HepG2 (cell line): Measurements from ENCODE around the gene NMNAT1. TPM values are rescaled to one million over a fixed set of nuclear protein-coding genes. Genes with fewer than 3 reads are reported as not detected.
A peak's percentile ranks its signal among the peaks of the same experiment; 100 is the strongest.

ENCODE experiments used
- BRD4 ChIP-seq: sonication (generic); formaldehyde crosslinking; IDR thresholded peaks from 2 replicates; pipeline ENCODE4 v1.4.0; 2020; ENCODE audit warnings: missing genetic modification reagents
- EED ChIP-seq: sonication (generic); formaldehyde crosslinking; IDR thresholded peaks from 2 replicates; pipeline ENCODE4 v1.5.0; 2020; ENCODE audit warnings: mild to moderate bottlenecking, missing genetic modification reagents
- EP300 ChIP-seq, 3 experiments: sonication (generic) in 1 of 3; formaldehyde crosslinking in 1 of 3; IDR thresholded peaks; 2 replicates each; pipeline versions ENCODE4 v1.5.1 to v1.6.1; 2011 to 2020; ENCODE audit warnings: low read depth in 2 of 3, low read length in 2 of 3, borderline replicate concordance in 1 of 3, improper control_type of control experiment in 1 of 3, mild to moderate bottlenecking in 1 of 3, missing genetic modification reagents in 1 of 3, moderate library complexity in 1 of 3
- GATAD2A ChIP-seq: IDR thresholded peaks from 2 replicates; pipeline ENCODE4 v1.6.1; 2016
- MTA3 ChIP-seq: sonication (generic); formaldehyde crosslinking; IDR thresholded peaks from 2 replicates; pipeline ENCODE4 v1.4.0; 2020; ENCODE audit warnings: missing genetic modification reagents
- PHB2 ChIP-seq: fragments of 450-650 bp; IDR thresholded peaks from 2 replicates; pipeline ENCODE4 v1.6.1; 2018; ENCODE audit not compliant: partially characterized antibody
- SALL1 ChIP-seq: sonication (generic); formaldehyde crosslinking; IDR thresholded peaks from 2 replicates; pipeline ENCODE4 v1.8.0; 2022; ENCODE audit warnings: mild to moderate bottlenecking, missing genetic modification reagents
- SETDB1 ChIP-seq: sonication (generic); formaldehyde crosslinking; IDR thresholded peaks from 2 replicates; pipeline ENCODE4 v1.5.1; 2020; ENCODE audit warnings: missing genetic modification reagents, mild to moderate bottlenecking, borderline replicate concordance
- TCF7 ChIP-seq: sonication (generic); IDR thresholded peaks from 2 replicates; pipeline ENCODE4 v1.6.1; 2016; ENCODE audit warnings: antibody characterized with exemption, low read depth
- TGIF2 ChIP-seq: IDR thresholded peaks from 2 replicates; pipeline ENCODE4 v1.6.1; 2016; ENCODE audit warnings: control low read depth, missing compliant biosample characterization
- ZBTB7A ChIP-seq: sonication (generic); formaldehyde crosslinking; IDR thresholded peaks from 2 replicates; pipeline ENCODE4 v1.8.0; 2022; ENCODE audit warnings: mild to moderate bottlenecking, missing genetic modification reagents
- polyA plus RNA-seq, 8 experiments: library from polyadenylated mRNA; depleted of rRNA in 3 of 8; stranded (reverse) in 7 of 8; unstranded in 1 of 8; fragments of >200 nt; fragmentation: Illumina TruSeq in 4 of 8; extraction: Trizol in 4 of 8; gene quantifications; 2 replicates each; pipeline versions ENCODE4 v1.2.1 to v1.2.3, GENCODE V29; 2011 to 2016; ENCODE audit warnings: low read depth in 4 of 8, missing spikeins in 1 of 8, mixed read lengths in 1 of 8; ENCODE audit not compliant: insufficient read depth in 1 of 8
- total RNA-seq, 5 experiments: library from RNA; depleted of rRNA; stranded (reverse); fragments of >200 nt; fragmentation: Illumina TruSeq; extraction: Trizol; gene quantifications; 2 replicates each; pipeline ENCODE4 v1.2.3, GENCODE V29; 2016; ENCODE audit warnings: low read depth in 1 of 5
- TF ChIP-seq, protein P1 (sequence below): sonication (generic); formaldehyde crosslinking; IDR thresholded peaks from 2 replicates; pipeline ENCODE4 v1.4.0; 2020; ENCODE audit warnings: missing genetic modification reagents
- TF ChIP-seq, protein P2 (sequence below): sonication (generic); formaldehyde crosslinking; IDR thresholded peaks from 2 replicates; pipeline ENCODE4 v1.5.1; 2020; ENCODE audit warnings: missing genetic modification reagents, mild to moderate bottlenecking, borderline replicate concordance
- TF ChIP-seq, protein P3 (sequence below), 2 experiments: sonication (generic) in 1 of 2; formaldehyde crosslinking in 1 of 2; IDR thresholded peaks; 2 replicates each; pipeline versions ENCODE4 v1.5.1 to v1.6.1; 2011 to 2020; ENCODE audit warnings: borderline replicate concordance in 1 of 2, low read depth in 1 of 2, low read length in 1 of 2, mild to moderate bottlenecking in 1 of 2, missing genetic modification reagents in 1 of 2, moderate library complexity in 1 of 2
- TF ChIP-seq, protein P4 (sequence below): sonication (generic); formaldehyde crosslinking; IDR thresholded peaks from 2 replicates; pipeline ENCODE4 v1.5.1; 2020; ENCODE audit warnings: mild to moderate bottlenecking, missing genetic modification reagents, moderate library complexity
- TF ChIP-seq, protein P5 (sequence below): sonication (generic); formaldehyde crosslinking; IDR thresholded peaks from 2 replicates; pipeline ENCODE4 v1.4.0; 2020; ENCODE audit warnings: missing genetic modification reagents, mild to moderate bottlenecking, borderline replicate concordance

The NMNAT1 gene
- total and polyA plus RNA-seq, 2 of the 13 experiments (the other 11 are each of a cell fraction or from before 2014, with no cell fraction given): 5.6 to 12.2 TPM

DNA sequence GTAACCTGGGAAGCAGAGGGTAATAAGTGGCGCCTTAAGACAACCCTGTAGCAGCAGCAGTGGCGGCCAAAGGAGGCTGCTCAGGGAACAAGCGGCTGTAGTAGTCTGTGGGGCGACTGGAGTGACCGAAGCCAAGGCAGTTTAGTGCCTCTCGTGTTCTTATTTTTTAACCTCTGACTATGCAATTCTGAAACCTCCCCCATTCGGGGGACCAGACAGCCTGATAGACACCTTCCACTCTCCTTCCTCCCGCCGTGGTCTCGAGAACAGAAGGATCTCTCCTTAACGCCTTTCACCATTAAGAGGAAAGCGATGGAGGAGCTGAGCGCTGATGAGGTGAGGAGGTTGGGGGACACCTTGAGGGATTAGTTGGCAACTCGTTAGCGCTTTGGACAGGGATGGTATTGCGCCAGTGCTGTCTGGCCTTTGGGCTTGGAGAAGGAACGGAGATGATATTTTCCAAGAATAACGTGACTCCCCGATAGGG lies 90.1 kb downstream of the NMNAT1 start (continued):
- TF ChIP-seq ZBTB7A (CRISPR knock-in tag) (0 out of 2 replicates have a peak, but pooled peaks have one; percentile 1), MTA3 (CRISPR knock-in tag) (no peak), SETDB1 (CRISPR knock-in tag) (no peak), EP300 (IDR thresholded peaks at IDR 0.05; ENCODE audit: low read depth in 2 of 2, low read length in 2 of 2) (no peak), EP300 (CRISPR knock-in tag; IDR thresholded peaks at IDR 0.05; ENCODE audit: borderline replicate concordance) (no peak), PHB2 (no peak), TCF7 (no peak), SALL1 (CRISPR knock-in tag) (peak; percentile 38; the same call in 1 of the 2 replicates), EED (CRISPR knock-in tag) (0 out of 2 replicates have a peak, but pooled peaks have one; percentile 29), TGIF2 (no peak), GATAD2A (no peak), BRD4 (CRISPR knock-in tag) (no peak)
- TF ChIP-seq, protein P1, sequence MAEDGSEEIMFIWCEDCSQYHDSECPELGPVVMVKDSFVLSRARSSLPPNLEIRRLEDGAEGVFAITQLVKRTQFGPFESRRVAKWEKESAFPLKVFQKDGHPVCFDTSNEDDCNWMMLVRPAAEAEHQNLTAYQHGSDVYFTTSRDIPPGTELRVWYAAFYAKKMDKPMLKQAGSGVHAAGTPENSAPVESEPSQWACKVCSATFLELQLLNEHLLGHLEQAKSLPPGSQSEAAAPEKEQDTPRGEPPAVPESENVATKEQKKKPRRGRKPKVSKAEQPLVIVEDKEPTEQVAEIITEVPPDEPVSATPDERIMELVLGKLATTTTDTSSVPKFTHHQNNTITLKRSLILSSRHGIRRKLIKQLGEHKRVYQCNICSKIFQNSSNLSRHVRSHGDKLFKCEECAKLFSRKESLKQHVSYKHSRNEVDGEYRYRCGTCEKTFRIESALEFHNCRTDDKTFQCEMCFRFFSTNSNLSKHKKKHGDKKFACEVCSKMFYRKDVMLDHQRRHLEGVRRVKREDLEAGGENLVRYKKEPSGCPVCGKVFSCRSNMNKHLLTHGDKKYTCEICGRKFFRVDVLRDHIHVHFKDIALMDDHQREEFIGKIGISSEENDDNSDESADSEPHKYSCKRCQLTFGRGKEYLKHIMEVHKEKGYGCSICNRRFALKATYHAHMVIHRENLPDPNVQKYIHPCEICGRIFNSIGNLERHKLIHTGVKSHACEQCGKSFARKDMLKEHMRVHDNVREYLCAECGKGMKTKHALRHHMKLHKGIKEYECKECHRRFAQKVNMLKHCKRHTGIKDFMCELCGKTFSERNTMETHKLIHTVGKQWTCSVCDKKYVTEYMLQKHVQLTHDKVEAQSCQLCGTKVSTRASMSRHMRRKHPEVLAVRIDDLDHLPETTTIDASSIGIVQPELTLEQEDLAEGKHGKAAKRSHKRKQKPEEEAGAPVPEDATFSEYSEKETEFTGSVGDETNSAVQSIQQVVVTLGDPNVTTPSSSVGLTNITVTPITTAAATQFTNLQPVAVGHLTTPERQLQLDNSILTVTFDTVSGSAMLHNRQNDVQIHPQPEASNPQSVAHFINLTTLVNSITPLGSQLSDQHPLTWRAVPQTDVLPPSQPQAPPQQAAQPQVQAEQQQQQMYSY (CRISPR knock-in tag): no peak
- TF ChIP-seq, protein P2, sequence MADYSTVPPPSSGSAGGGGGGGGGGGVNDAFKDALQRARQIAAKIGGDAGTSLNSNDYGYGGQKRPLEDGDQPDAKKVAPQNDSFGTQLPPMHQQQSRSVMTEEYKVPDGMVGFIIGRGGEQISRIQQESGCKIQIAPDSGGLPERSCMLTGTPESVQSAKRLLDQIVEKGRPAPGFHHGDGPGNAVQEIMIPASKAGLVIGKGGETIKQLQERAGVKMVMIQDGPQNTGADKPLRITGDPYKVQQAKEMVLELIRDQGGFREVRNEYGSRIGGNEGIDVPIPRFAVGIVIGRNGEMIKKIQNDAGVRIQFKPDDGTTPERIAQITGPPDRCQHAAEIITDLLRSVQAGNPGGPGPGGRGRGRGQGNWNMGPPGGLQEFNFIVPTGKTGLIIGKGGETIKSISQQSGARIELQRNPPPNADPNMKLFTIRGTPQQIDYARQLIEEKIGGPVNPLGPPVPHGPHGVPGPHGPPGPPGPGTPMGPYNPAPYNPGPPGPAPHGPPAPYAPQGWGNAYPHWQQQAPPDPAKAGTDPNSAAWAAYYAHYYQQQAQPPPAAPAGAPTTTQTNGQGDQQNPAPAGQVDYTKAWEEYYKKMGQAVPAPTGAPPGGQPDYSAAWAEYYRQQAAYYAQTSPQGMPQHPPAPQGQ: no peak
- TF ChIP-seq, protein P3, sequence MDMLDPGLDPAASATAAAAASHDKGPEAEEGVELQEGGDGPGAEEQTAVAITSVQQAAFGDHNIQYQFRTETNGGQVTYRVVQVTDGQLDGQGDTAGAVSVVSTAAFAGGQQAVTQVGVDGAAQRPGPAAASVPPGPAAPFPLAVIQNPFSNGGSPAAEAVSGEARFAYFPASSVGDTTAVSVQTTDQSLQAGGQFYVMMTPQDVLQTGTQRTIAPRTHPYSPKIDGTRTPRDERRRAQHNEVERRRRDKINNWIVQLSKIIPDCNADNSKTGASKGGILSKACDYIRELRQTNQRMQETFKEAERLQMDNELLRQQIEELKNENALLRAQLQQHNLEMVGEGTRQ (IDR thresholded peaks at IDR 0.05; ENCODE audit: low read depth, low read length): no peak
- TF ChIP-seq, protein P3 (CRISPR knock-in tag; IDR thresholded peaks at IDR 0.05; ENCODE audit: borderline replicate concordance): no peak
- TF ChIP-seq, protein P4, sequence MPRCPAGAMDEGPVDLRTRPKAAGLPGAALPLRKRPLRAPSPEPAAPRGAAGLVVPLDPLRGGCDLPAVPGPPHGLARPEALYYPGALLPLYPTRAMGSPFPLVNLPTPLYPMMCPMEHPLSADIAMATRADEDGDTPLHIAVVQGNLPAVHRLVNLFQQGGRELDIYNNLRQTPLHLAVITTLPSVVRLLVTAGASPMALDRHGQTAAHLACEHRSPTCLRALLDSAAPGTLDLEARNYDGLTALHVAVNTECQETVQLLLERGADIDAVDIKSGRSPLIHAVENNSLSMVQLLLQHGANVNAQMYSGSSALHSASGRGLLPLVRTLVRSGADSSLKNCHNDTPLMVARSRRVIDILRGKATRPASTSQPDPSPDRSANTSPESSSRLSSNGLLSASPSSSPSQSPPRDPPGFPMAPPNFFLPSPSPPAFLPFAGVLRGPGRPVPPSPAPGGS (CRISPR knock-in tag): no peak
- TF ChIP-seq, protein P5, sequence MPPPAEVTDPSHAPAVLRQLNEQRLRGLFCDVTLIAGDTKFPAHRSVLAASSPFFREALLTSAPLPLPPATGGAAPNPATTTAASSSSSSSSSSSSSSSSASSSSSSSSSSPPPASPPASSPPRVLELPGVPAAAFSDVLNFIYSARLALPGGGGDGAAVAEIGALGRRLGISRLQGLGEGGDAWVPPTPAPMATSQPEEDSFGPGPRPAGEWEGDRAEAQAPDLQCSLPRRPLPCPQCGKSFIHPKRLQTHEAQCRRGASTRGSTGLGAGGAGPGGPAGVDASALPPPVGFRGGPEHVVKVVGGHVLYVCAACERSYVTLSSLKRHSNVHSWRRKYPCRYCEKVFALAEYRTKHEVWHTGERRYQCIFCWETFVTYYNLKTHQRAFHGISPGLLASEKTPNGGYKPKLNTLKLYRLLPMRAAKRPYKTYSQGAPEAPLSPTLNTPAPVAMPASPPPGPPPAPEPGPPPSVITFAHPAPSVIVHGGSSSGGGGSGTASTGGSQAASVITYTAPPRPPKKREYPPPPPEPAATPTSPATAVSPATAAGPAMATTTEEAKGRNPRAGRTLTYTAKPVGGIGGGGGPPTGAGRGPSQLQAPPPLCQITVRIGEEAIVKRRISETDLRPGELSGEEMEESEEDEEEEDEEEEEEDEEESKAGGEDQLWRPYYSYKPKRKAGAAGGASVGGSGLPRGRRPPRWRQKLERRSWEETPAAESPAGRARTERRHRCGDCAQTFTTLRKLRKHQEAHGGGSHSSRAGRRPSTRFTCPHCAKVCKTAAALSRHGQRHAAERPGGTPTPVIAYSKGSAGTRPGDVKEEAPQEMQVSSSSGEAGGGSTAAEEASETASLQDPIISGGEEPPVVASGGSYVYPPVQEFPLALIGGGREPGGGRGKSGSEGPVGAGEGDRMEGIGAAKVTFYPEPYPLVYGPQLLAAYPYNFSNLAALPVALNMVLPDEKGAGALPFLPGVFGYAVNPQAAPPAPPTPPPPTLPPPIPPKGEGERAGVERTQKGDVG: no peak; the same call in 1 of the 2 replicates
